GDM1 (cell line): ENCODE measurements around the gene GOLGA6L24.
"Not testable (repeated sequence)": the region's sequence is repeated elsewhere in the genome, so short reads cannot be mapped to it uniquely, and the experiment has no call there.

Source experiments
- DNase-seq: peaks from one replicate; lab custom pipeline; 2025; lab: John Stamatoyannopoulos, UW

Gene GOLGA6L24

GRCh38 chr15:28357984-28358383, at the start of gene GOLGA6L24:
Gene GOLGA6L24 (minus strand): TSS chr15:28358084. CDS start chr15:28358023, 61 bp downstream.
- not testable (repeated sequence) for DNase-seq

- not testable (repeated sequence) for DNase-seq
These were observed 45.0 kb upstream of the GOLGA6L24 start for GRCh38 chr15:28402774-28403435.

GRCh38 chr15:28396022-28396421, 38.1 kb upstream of the GOLGA6L24 start:
- not testable (repeated sequence) for DNase-seq

DNA sequence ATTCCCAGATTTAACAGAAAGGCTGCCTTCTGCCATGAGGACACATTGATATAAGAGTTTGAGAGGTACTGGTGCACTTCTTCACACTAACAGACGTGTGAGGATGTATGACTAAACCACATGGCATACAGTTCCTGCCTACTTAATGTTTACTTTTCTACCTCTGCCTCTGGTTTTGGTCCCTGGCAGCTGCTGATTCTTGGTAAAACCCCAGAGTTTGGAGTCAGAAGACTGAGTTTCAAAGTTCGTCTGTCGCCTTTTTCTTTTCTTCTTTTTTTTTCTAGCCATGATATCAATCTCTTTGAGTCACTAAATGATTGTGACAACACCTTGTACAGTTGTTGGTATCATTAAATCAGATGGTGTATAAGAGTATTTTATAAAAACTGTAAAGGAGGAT, 22.2 kb upstream of the GOLGA6L24 start:
- not testable (repeated sequence) for DNase-seq

DNA sequence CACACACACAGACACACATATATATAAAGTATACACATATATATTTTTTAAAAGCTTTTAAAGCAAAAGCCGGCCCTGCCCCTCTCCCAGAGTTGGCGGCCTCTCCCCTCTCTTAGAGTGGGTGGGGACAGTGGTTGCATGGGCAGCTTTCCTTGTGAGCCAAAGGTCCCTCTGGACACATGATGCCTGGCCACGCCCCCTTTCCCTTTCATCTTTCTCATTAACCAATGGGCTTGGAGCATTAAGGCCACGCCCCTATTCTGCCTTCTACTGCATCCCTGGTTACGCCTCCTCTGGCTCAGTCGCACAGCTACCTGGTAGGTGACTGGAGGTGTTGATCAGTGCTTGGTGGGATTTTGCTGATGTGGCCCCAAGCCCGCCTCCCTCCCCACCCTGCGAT, 20.5 kb upstream of the GOLGA6L24 start, which contains the start of gene GOLGA8F:
Gene GOLGA8F, plus strand, starts transcription at position 301 of the 400 bp plus-strand sequence. Its CDS starts 98 bp downstream, at position 399.
- DNase-seq: not testable (repeated sequence)

DNA sequence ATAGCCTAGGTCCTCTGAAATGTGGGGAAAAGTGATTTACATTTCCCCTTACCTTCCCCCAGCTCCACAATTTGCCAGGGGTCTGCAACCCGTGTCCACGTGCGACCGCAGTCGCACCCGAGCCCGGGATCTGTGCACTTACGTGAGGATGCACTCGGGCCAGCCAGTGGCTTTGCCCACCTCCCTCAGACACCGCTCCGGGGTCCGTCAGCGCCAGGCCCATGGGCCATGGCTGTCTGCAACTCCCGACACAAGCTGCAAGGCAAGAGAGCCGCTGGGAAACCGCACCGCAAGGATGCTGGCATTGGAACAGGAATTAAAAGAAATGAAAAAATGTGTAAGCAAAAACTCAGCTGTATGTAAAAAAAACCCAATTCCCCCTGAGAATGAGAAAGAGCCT, 7.6 kb upstream of the GOLGA6L24 start:
- not testable (repeated sequence) for DNase-seq

DNA sequence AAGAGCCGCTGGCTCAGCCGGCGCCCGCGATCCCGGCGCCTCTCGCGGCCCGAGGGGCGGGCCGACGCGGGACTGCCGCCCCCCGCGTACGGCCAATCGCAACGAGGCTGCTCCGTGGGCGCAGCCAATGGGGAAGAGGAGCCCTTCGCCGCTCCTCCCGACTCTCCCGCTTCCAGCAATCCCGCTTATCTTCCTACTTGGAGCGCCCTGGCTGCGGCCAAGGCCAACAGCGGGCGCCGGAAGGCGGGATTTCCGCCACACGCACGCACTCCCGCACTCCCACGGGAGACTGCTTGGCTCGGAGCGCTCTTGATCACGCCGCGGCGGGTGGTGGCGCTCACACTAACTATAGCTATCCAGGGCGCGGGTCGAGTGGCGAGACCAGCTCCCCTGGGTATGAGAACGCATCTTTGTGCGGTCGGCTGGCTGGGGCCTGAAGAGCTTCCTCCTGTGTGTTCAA, 35.7 kb downstream of the GOLGA6L24 start, which contains the start of gene HERC2:
Gene HERC2, minus strand, starts transcription at position 51 of the 460 bp plus-strand sequence. CDS start 746 bp downstream, outside the sequence.
- DNase-seq: not testable (repeated sequence)

- not testable (repeated sequence) for DNase-seq
These were observed 36.4 kb downstream of the GOLGA6L24 start for GRCh38 chr15:28321358-28322078.

GRCh38 chr15:28319725-28320124, 38.2 kb downstream of the GOLGA6L24 start:
- not testable (repeated sequence) for DNase-seq

DNA sequence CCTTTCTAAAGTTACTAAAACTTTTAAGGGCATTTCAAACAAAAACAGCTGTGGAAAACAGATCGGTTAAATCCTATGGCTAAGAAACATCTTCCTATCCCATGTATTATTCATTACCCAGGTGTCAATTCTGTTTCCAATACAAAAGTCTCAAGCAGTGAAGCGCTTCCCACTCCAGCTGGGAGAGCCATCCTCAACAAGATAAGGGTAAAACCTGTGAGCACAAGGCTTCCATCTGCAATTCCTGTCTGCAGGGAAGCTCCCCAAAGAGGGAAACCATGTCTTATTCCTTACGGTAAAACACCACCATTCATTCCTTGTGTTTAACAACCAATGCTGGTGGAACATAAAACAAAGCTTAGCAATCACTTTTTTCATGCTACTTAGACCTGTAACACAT, 39.1 kb downstream of the GOLGA6L24 start:
- DNase-seq: not testable (repeated sequence)

DNA sequence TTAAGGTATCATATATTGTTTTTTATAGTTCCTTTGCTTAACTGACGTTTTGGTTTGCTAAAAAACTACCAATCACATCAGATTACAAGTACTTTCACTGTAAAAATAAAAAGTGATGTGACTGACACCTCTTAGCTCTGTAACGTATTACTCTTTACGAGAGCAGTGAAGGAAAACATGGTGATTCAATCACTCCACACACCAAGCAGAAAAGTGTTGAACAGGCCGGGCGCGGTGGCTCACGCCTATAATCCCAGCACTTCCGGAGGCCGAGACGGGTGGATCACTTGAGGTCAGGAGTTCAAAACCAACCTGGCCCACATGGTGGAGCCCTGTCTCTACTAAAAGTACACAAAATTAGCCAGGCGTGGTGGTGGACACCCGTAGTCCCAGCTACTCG, 39.8 kb downstream of the GOLGA6L24 start:
- not testable (repeated sequence) for DNase-seq

GRCh38 chr15:28316958-28317357, 40.9 kb downstream of the GOLGA6L24 start:
- DNase-seq: not testable (repeated sequence)

GRCh38 chr15:28310454-28310853, 47.4 kb downstream of the GOLGA6L24 start:
- DNase-seq: not testable (repeated sequence)

DNA sequence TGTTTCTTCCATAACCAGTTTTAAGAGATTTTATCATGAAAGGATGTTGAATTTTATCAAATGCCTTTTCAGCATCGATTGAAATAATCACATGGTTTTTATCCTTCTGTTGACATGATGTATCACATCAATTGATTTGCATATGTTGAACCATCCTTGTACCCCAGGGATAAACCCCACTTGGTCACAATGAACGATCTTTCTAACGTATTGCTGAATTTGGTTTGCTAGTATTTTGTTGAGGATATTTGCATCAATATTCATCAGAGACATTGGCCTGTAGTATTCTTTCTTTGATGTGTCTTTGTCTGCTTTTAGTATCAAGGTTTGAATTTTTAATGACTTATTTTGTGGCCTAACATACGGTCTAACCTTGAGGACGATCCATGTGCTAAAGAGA, 49.2 kb downstream of the GOLGA6L24 start:
- not testable (repeated sequence) for DNase-seq
